A549 (cell line): ENCODE measurements around the gene NELFCD.

ENCODE experiments used
- CHD4 ChIP-seq: fragments of 200-600 bp; sonication (generic); IDR thresholded peaks from 2 replicates; pipeline ENCODE4 v1.6.1; 2016; ENCODE audit warnings: antibody characterized with exemption, mild to moderate bottlenecking, borderline replicate concordance
- CTCF ChIP-seq: fragments of >200 bp; sonication (Bioruptor Twin); formaldehyde crosslinking; IDR thresholded peaks from 3 replicates; pipeline ENCODE4 v1.5.1; 2016
- ELK1 ChIP-seq: fragments of 150-350 bp; IDR thresholded peaks from 2 replicates; pipeline ENCODE4 v1.6.1; 2014; ENCODE audit warnings: low read depth, mild to moderate bottlenecking, low read length
- FOSB ChIP-seq: fragments of 250-450 bp; sonication (Bioruptor Pico); IDR thresholded peaks from 2 replicates; pipeline ENCODE4 v1.5.0; 2020; ENCODE audit warnings: mild to moderate bottlenecking, moderate library complexity
- HDAC2 ChIP-seq: fragments of 200-600 bp; sonication (generic); IDR thresholded peaks from 2 replicates; pipeline ENCODE4 v1.6.1; 2016
- JUN ChIP-seq, 2 experiments: fragments of >200 bp; sonication (Bioruptor Twin); formaldehyde crosslinking; IDR thresholded peaks; 2 replicates in 1 of 2; 3 replicates in 1 of 2; pipeline ENCODE4 v1.6.1; 2016 to 2017
- MAX ChIP-seq: IDR thresholded peaks from 2 replicates; pipeline ENCODE4 v1.6.1; 2012
- POLR2A ChIP-seq: IDR thresholded peaks from 2 replicates; pipeline ENCODE4 v1.6.1; 2012; ENCODE audit warnings: mild to moderate bottlenecking, low read length
- RAD21 ChIP-seq, 2 experiments: fragments of >200 bp in 1 of 2; sonication (Bioruptor Twin) in 1 of 2; formaldehyde crosslinking in 1 of 2; IDR thresholded peaks in 1 of 2; conservative IDR thresholded peaks in 1 of 2; 2 replicates in 1 of 2; 3 replicates in 1 of 2; pipeline ENCODE4 v1.6.1; 2012 to 2018; ENCODE audit warnings: inconsistent platforms in 1 of 2
- TP53 ChIP-seq: fragments of 250-450 bp; sonication (Bioruptor Pico); IDR thresholded peaks from 2 replicates; pipeline ENCODE4 v1.5.0; 2021; ENCODE audit warnings: mild to moderate bottlenecking, moderate library complexity
- ZFP36 ChIP-seq: fragments of 450-650 bp; IDR thresholded peaks from 2 replicates; pipeline ENCODE4 v1.6.1; 2014; ENCODE audit warnings: borderline replicate concordance; ENCODE audit not compliant: partially characterized antibody
- TF ChIP-seq, protein P1 (sequence below): IDR thresholded peaks from 2 replicates; pipeline ENCODE4 v1.6.1; 2012

DNA sequence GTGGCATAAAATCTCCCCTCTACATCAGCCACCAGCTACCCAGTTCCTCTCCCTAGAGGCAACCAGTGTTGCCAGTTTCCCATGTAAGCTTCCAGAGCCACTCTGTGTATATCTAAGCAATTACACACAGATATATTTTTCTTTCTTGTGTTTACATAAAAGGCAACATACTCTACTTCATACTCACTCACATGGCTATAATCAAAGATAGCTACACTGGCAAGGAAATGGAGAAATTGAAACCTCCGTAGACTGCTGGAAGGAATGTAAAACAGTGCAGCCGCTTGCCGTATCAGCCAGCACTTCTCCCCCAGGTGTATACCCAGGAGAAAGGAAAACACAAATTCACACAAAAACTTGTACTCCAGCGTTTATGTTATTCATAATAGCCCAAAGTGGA, 38.5 kb upstream of the NELFCD start:
- TF ChIP-seq CTCF (no peak), RAD21 (conservative IDR thresholded peaks at IDR 0.05 in 1 of 2, IDR thresholded peaks at IDR 0.05 in 1 of 2) (no peak), ZFP36 (no peak), MAX (no peak), FOSB (CRISPR knock-in tag) (no peak), POLR2A (no peak), JUN (IDR thresholded peaks at IDR 0.05) (no peak), TP53 (CRISPR knock-in tag) (no peak), ELK1 (no peak), HDAC2 (no peak), CHD4 (no peak)
- TF ChIP-seq, protein P1, sequence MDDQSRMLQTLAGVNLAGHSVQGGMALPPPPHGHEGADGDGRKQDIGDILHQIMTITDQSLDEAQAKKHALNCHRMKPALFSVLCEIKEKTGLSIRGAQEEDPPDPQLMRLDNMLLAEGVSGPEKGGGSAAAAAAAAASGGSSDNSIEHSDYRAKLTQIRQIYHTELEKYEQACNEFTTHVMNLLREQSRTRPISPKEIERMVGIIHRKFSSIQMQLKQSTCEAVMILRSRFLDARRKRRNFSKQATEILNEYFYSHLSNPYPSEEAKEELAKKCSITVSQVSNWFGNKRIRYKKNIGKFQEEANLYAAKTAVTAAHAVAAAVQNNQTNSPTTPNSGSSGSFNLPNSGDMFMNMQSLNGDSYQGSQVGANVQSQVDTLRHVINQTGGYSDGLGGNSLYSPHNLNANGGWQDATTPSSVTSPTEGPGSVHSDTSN, result no peak
